GM10248 (cell line): ENCODE data around the gene NFATC3.

Experiments used
- CTCF ChIA-PET: fragments of 300-600 bp; sonication (Branson Sonifier 250); formaldehyde crosslinking; extraction: SDS; loops from one replicate; lab custom pipeline; 2021; ENCODE audit warnings: antibody characterized with exemption; lab: Yijun Ruan, JAX
- POLR2A ChIA-PET: fragments of 350-650 bp; sonication (Branson Sonifier 250); formaldehyde crosslinking; extraction: SDS; loops from one replicate; lab custom pipeline; 2020; ENCODE audit warnings: antibody characterized with exemption; lab: Yijun Ruan, JAX
- DNase-seq: peaks from one replicate; pipeline ENCODE4 v3.0.0; 2012; ENCODE audit errors: extremely low spot score
- CTCF ChIP-seq: IDR thresholded peaks from 2 replicates; pipeline ENCODE4 v1.5.1; 2012; ENCODE audit warnings: mild to moderate bottlenecking, low read depth; ENCODE audit errors: extremely low read depth, missing control alignments, control extremely low read depth

The NFATC3 gene

GRCh38 chr16:68249371-68249770, 164.2 kb downstream of the NFATC3 start:
- TF ChIP-seq CTCF = no peak
- POLR2A ChIA-PET = no interaction called here
- no peak for DNase-seq
- CTCF ChIA-PET = interaction anchor here (2.5 to 19.1 kb wide), 3 partner anchors 13 to 81 kb away, joined by 6 to 619 read pairs (median 113); partner anchors contain the start of gene SLC7A6

- CTCF ChIA-PET = interaction anchor here (1.9 to 19.1 kb wide), 4 partner anchors 10 to 210 kb away, joined by 5 to 619 read pairs (median 60); partner anchors contain the start of gene SLC7A6
- POLR2A ChIA-PET = no interaction called here
- TF ChIP-seq CTCF = no peak
- DNase-seq = no peak
Measured at GRCh38 chr16:68250951-68251350, 165.8 kb downstream of the NFATC3 start.

- ChIA-PET POLR2A (no interaction called here), CTCF (interaction anchor here (1.9 to 19.1 kb wide), 4 partner anchors 11 to 211 kb away, joined by 5 to 619 read pairs (median 60); partner anchors contain the start of gene SLC7A6)
- no peak for DNase-seq
- no peak for TF ChIP-seq CTCF
Measured at GRCh38 chr16:68251832-68252231, 166.7 kb downstream of the NFATC3 start.

- TF ChIP-seq CTCF = no peak
- ChIA-PET CTCF (interaction anchor here (0.8 to 19.1 kb wide), 5 partner anchors 10 to 212 kb away, joined by 3 to 619 read pairs (median 5); partner anchors contain the start of gene SLC7A6), POLR2A (no interaction called here)
- no peak for DNase-seq
Measured at GRCh38 chr16:68252383-68252782, 167.2 kb downstream of the NFATC3 start.

- DNase-seq = no peak
- CTCF ChIA-PET = interaction anchor here (1.4 to 19.1 kb wide), 4 partner anchors 9 to 76 kb away, joined by 4 to 619 read pairs (median 59); partner anchors contain the start of genes PLA2G15 and SLC7A6
- TF ChIP-seq CTCF = no peak
- POLR2A ChIA-PET = no interaction called here
Measured at GRCh38 chr16:68253721-68254120, 168.6 kb downstream of the NFATC3 start.

- no peak for DNase-seq
- CTCF ChIA-PET = interaction anchor here (1.8 to 19.1 kb wide), 3 partner anchors 7 to 74 kb away, joined by 5 to 619 read pairs (median 113); partner anchors contain the start of genes PLA2G15 and SLC7A6
- TF ChIP-seq CTCF = no peak
- POLR2A ChIA-PET = no interaction called here
Measured at GRCh38 chr16:68255712-68256111, 170.5 kb downstream of the NFATC3 start.
